A549 (cell line): ENCODE measurements around the gene NUP210.

Experiments used
- CHD4 ChIP-seq: fragments of 200-600 bp; sonication (generic); IDR thresholded peaks from 2 replicates; pipeline ENCODE4 v1.6.1; 2016; ENCODE audit warnings: antibody characterized with exemption, mild to moderate bottlenecking, borderline replicate concordance
- CTCF ChIP-seq: fragments of >200 bp; sonication (Bioruptor Twin); formaldehyde crosslinking; IDR thresholded peaks from 3 replicates; pipeline ENCODE4 v1.5.1; 2016
- JUNB ChIP-seq: fragments of >200 bp; sonication (Bioruptor Twin); formaldehyde crosslinking; IDR thresholded peaks from 2 replicates; pipeline ENCODE4 v1.6.1; 2016
- KDM1A ChIP-seq: fragments of 200-600 bp; sonication (generic); IDR thresholded peaks from 2 replicates; pipeline ENCODE4 v1.6.1; 2016; ENCODE audit warnings: low read depth, mild to moderate bottlenecking
- RNF2 ChIP-seq: fragments of 200-600 bp; sonication (generic); IDR thresholded peaks from 2 replicates; pipeline ENCODE4 v1.6.1; 2016; ENCODE audit warnings: low read depth, mild to moderate bottlenecking, antibody characterized with exemption, moderate library complexity, borderline replicate concordance

GRCh38 chr3:13275376-13276005, 144.6 kb downstream of the NUP210 start:
- TF ChIP-seq RNF2 (no peak), KDM1A (no peak), CTCF (no peak), JUNB (no peak), CHD4 (no peak)
